Stimulated activated naive B cell treated with anti-CD40 and anti-IgM and Interleukin-4, amounts not matched to agents 10 μg/mL and 1 μg/mL and 100 μg/mL, for 72 hours (primary cell): ENCODE results near the gene KCNE3.
"Not testable (repeated sequence)": the region's sequence is repeated elsewhere in the genome, so short reads cannot be mapped to it uniquely, and the experiment has no call there.

Experiments
- ATAC-seq, 2 donors: fragments of 150-1000 bp; cut with Tn5 transposase; replicated peaks; 2 replicates each; pipeline ENCODE4 v1.10.0; 2021; ENCODE audit warnings: moderate library complexity in 1 of 2
- DNase-seq: peaks from one replicate; pipeline ENCODE4 v3.0.0; 2021
- H3K27ac Mint-ChIP-seq: one replicate; pipeline ENCODE4 v1.8.0; 2022; ENCODE audit warnings: mild to moderate bottlenecking, mixed read lengths
- H3K27me3 Mint-ChIP-seq, 2 donors: one replicate each; pipeline ENCODE4 v1.8.0; 2022; ENCODE audit warnings: mixed read lengths in 2 of 2
- H3K36me3 Mint-ChIP-seq, 2 donors: one replicate each; pipeline ENCODE4 v1.8.0; 2022; ENCODE audit warnings: mixed read lengths in 2 of 2, mild to moderate bottlenecking in 1 of 2
- H3K4me1 Mint-ChIP-seq, 2 donors: one replicate each; pipeline ENCODE4 v1.8.0; 2022; ENCODE audit warnings: mixed read lengths in 2 of 2, mild to moderate bottlenecking in 1 of 2
- H3K4me3 Mint-ChIP-seq, 2 donors: one replicate each; pipeline ENCODE4 v1.8.0; 2022; ENCODE audit warnings: mild to moderate bottlenecking in 2 of 2, mixed read lengths in 2 of 2, moderate library complexity in 1 of 2
- H3K9me3 Mint-ChIP-seq, 2 donors: one replicate each; pipeline ENCODE4 v1.8.0; 2022; ENCODE audit warnings: mixed read lengths in 2 of 2, mild to moderate bottlenecking in 1 of 2

The KCNE3 gene

GRCh38 chr11:74444173-74444826, 23.0 kb downstream of the KCNE3 start:
- Mint-ChIP-seq H3K4me3 (no peak overlapping the region), H3K4me1 (peaks cover 2 to 4% of the 10 kb centered on the region in 2 donors), H3K9me3 (peaks cover 4% of the 10 kb centered on the region in 2 donors), H3K36me3 (no peaks in the 10 kb centered on the region), H3K27ac (no peak overlapping the region), H3K27me3 (peaks cover 0 to 3% of the 10 kb centered on the region in 2 donors)
- no peak for ATAC-seq
- no peak for DNase-seq

DNA sequence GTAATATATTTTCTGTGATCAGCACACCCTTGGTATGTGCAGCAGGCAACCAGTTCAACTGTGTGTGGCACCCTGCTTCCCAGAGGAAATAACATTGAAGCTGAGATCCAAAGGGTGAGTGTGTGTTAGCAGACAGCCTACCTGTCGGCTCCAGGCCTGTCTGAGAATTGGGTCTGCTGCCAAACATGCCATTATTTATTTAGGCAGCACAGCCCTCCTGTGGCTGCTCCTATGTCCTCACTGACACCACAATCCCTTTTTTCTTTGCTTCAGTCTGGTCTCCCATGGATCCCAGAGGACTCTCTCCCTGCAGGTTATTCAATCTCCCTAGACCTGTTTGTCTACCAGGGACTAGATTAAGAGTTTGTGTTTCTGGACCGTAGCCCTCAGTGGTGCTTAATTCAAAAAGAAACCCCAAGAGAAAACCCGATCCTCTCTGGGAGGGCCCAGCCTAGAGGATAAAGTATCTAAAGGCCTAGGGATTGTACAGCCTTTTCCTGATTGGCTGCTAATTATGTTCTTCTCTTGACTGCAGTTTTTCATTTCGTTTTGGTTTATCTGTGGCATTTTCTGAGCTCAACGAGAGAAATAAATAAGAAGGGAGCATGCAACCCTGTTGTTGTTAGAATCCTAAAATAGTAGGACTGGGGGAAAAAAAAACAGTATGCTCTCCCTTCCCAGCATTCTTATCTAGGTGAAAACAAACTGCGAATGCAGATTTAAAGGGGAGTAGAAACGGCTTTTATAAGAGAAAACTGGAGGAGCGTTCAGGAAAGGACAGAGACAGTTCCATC, 24.1 kb downstream of the KCNE3 start:
- ATAC-seq (no peak), DNase-seq (no peak)
- peaks cover 0 to 3% of the 10 kb centered on the region in 2 donors for H3K27me3 Mint-ChIP-seq
- peaks cover 4% of the 10 kb centered on the region in 2 donors for H3K9me3 Mint-ChIP-seq
- no peaks in the 10 kb centered on the region for H3K36me3 Mint-ChIP-seq
- no peak overlapping the region for H3K4me3 Mint-ChIP-seq
- H3K27ac Mint-ChIP-seq: no peak overlapping the region
- no peaks in the 10 kb centered on the region for H3K4me1 Mint-ChIP-seq

GRCh38 chr11:74442636-74443035, 24.7 kb downstream of the KCNE3 start:
- H3K27ac Mint-ChIP-seq: no peak overlapping the region
- no peaks in the 10 kb centered on the region for H3K4me1 Mint-ChIP-seq
- H3K9me3 Mint-ChIP-seq: peaks cover 4% of the 10 kb centered on the region in 2 donors
- peaks cover 0 to 3% of the 10 kb centered on the region in 2 donors for H3K27me3 Mint-ChIP-seq
- ATAC-seq (no peak), DNase-seq (no peak)
- H3K4me3 Mint-ChIP-seq: no peak overlapping the region
- H3K36me3 Mint-ChIP-seq: no peaks in the 10 kb centered on the region

- H3K4me3 Mint-ChIP-seq: no peak overlapping the region
- no peaks in the 10 kb centered on the region for H3K36me3 Mint-ChIP-seq
- DNase-seq (no peak), ATAC-seq (no peak)
- no peak overlapping the region for H3K27ac Mint-ChIP-seq
- H3K27me3 Mint-ChIP-seq: peaks cover 0 to 3% of the 10 kb centered on the region in 2 donors
- H3K4me1 Mint-ChIP-seq: no peaks in the 10 kb centered on the region
- H3K9me3 Mint-ChIP-seq: peaks cover 4% of the 10 kb centered on the region in 2 donors
Observed at GRCh38 chr11:74438681-74439080, 28.7 kb downstream of the KCNE3 start.

- Mint-ChIP-seq H3K9me3 (peaks cover 4% of the 10 kb centered on the region in 2 donors), H3K27me3 (peaks cover 3 to 4% of the 10 kb centered on the region in 2 donors), H3K36me3 (no peaks in the 10 kb centered on the region), H3K4me3 (no peak overlapping the region), H3K27ac (no peak overlapping the region), H3K4me1 (no peaks in the 10 kb centered on the region)
- DNase-seq: no peak
- no peak for ATAC-seq
Observed at GRCh38 chr11:74437441-74438042, 29.8 kb downstream of the KCNE3 start.

DNA sequence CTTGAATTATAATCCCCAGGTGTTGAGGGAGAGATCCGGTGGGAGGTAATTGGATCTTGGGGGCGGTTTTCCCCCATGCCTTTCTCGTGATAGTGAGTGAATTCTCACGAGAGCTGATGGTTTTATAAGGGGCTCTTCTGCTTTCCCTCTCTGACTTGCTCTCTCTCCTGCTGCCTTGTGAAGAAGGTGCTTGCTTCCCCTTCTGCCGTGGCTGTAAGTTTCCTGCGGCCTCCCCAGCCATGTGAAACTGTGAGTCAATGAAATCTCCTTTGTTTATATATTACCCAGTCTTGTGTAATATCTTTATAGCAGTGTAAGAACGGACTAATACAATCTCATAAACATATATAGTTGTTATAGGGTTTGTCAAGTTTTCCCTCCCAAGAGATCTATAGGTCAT, 32.8 kb downstream of the KCNE3 start:
- Mint-ChIP-seq H3K9me3 (no peaks in the 10 kb centered on the region), H3K4me1 (no peaks in the 10 kb centered on the region), H3K4me3 (no peak overlapping the region), H3K36me3 (no peaks in the 10 kb centered on the region), H3K27me3 (peaks cover 0 to 4% of the 10 kb centered on the region in 2 donors), H3K27ac (no peak overlapping the region)
- DNase-seq (no peak), ATAC-seq (peak; percentile 39 to 60)

DNA sequence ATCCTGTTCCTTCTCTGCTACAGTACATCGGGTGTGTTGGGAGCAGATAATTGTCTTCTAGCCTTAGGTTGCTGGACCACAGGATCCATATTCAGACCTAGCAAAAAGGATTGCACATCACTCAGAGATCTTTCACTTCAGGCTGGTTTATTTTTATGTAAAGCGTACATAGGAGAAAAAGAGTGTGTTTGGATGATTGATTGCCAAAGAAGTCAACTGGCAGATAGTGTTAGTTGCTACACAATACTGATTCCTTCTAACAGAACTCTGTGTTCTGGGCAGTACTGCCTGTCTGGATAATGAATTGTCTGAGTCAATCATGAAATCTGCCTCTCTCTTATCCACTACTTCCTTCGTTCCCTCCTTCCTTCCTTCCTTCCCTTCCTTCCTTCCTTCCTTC, 38.1 kb downstream of the KCNE3 start:
- no peak for ATAC-seq
- Mint-ChIP-seq H3K27me3 (peaks cover under 1 to 4% of the 10 kb centered on the region in 2 donors), H3K27ac (no peak overlapping the region), H3K9me3 (peaks cover 5 to 7% of the 10 kb centered on the region in 2 donors), H3K4me3 (no peak overlapping the region), H3K4me1 (no peaks in the 10 kb centered on the region), H3K36me3 (peaks cover 0 to 1% of the 10 kb centered on the region in 2 donors)
- DNase-seq: no peak

DNA sequence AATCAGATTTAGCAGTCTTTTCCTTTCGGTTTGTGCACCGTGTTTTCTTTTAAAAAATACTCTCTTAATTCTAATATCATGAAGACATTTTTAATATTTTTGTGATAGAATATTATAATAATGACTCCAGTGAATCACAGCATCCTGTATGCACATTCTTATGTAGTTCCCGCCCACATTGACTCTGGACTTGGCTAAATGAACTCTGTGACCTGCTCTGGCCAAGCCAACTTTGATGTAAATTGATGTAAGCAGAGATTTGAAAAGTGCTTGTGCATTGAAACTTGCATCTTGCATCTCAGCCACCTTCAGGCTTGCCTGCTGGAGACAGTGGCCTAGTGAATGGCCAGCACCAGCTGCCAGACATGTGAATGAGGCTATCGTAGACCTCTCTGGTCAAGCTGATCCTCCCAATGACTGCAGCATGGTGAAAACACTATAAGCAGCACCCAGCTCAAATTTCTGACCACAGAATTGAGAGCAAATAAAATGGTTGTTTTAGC, 39.9 kb downstream of the KCNE3 start:
- H3K4me3 Mint-ChIP-seq: no peak overlapping the region
- H3K27ac Mint-ChIP-seq: no peak overlapping the region
- peaks cover 5 to 7% of the 10 kb centered on the region in 2 donors for H3K9me3 Mint-ChIP-seq
- no peak for ATAC-seq
- H3K27me3 Mint-ChIP-seq: peaks cover 0 to 4% of the 10 kb centered on the region in 2 donors
- H3K4me1 Mint-ChIP-seq: no peaks in the 10 kb centered on the region
- DNase-seq: no peak
- H3K36me3 Mint-ChIP-seq: peaks cover 0 to 3% of the 10 kb centered on the region in 2 donors

DNA sequence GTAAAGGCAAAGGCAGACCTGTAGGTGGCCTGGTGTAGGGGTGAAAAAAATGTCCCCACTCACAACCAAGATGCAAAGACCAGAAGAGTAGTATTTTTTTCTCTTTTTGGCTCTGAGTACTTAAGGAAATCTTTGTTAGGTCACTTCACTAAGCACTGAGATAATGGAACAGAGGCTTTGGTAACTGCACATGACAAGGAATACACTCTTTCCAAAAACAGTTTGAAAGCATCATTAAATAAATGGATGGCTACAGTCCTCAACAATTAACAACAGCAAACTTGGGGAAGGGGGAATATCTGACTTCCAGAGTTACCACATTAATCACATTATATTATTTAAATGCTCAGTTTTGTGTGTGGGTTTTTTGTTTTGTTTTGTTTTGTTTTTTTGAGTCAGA, 42.2 kb downstream of the KCNE3 start:
- Mint-ChIP-seq H3K27ac (no peak overlapping the region), H3K4me3 (no peak overlapping the region), H3K4me1 (no peaks in the 10 kb centered on the region), H3K36me3 (peaks cover 0 to 3% of the 10 kb centered on the region in 2 donors), H3K27me3 (peaks cover 0 to 8% of the 10 kb centered on the region in 2 donors), H3K9me3 (peaks cover 5 to 7% of the 10 kb centered on the region in 2 donors)
- DNase-seq (no peak), ATAC-seq (no peak)

- H3K27ac Mint-ChIP-seq: no peak overlapping the region
- H3K36me3 Mint-ChIP-seq: no peaks in the 10 kb centered on the region
- H3K9me3 Mint-ChIP-seq: no peaks in the 10 kb centered on the region
- peaks cover 0 to 7% of the 10 kb centered on the region in 2 donors for H3K27me3 Mint-ChIP-seq
- peaks cover 0 to 2% of the 10 kb centered on the region in 2 donors for H3K4me1 Mint-ChIP-seq
- ATAC-seq: no peak
- no peak overlapping the region for H3K4me3 Mint-ChIP-seq
- DNase-seq: no peak
Observed at GRCh38 chr11:74418509-74418895, 48.8 kb downstream of the KCNE3 start.

DNA sequence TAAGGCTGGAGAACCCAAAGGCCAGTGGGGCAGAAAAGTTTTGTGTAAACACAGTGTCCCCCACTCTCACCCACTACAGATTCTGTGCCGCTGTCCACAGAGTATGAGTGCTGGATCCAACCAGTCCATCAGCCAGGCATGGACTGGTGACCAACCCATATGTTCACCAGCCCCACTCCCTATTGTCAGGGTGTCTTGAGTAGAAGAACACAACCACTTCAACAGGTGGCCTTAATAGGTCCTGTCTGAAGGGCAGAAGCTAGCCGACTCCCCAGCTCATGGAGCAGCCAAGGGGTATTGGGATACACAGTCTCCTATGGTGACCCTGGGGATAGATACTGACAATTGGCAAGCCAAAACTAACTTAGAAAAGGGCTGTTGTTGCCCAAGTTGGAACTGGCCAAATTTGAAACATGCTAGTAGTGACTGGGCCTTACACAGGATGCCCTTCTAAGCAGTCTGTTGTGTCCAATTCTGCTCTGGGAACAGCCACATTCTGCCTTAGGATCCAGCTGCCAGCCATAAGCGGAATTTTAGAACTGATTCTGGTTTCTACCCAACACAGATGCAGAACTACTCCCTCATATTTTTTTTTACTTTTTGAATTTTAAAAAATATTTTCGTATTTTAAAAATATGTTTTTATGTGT, 49.4 kb downstream of the KCNE3 start:
- no peak overlapping the region for H3K27ac Mint-ChIP-seq
- peaks cover 3 to 7% of the 10 kb centered on the region in 2 donors for H3K27me3 Mint-ChIP-seq
- DNase-seq (no peak), ATAC-seq (no peak)
- no peaks in the 10 kb centered on the region for H3K9me3 Mint-ChIP-seq
- H3K4me1 Mint-ChIP-seq: peaks cover 0 to 2% of the 10 kb centered on the region in 2 donors
- no peak overlapping the region for H3K4me3 Mint-ChIP-seq
- H3K36me3 Mint-ChIP-seq: no peaks in the 10 kb centered on the region

DNA sequence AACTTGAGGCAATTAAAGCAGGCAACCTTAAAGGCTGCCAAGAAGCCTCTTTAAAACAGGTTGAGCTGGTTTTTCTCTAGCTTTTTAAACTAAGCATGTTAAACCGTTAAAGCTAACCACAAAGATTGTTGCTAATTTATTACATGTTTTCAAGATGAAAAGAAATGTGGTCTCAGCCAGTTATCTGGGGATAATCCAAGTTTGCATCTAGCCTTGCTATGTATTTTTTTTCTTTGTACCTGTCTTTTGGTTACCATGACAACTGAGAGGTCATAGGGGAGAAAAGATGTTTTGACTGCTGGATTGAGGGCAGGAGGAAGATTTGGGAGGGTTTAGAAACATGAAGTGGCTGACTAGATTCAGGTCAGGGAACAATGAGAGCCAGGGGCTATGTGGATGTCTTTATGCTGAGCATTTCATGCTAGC, 50.0 kb downstream of the KCNE3 start:
- DNase-seq: no peak
- H3K4me3 Mint-ChIP-seq: no peak overlapping the region
- ATAC-seq: no peak
- H3K4me1 Mint-ChIP-seq: peaks cover 0 to 2% of the 10 kb centered on the region in 2 donors
- H3K9me3 Mint-ChIP-seq: no peaks in the 10 kb centered on the region
- H3K27ac Mint-ChIP-seq: no peak overlapping the region
- H3K36me3 Mint-ChIP-seq: no peaks in the 10 kb centered on the region
- H3K27me3 Mint-ChIP-seq: peaks cover 7% of the 10 kb centered on the region in 2 donors

DNA sequence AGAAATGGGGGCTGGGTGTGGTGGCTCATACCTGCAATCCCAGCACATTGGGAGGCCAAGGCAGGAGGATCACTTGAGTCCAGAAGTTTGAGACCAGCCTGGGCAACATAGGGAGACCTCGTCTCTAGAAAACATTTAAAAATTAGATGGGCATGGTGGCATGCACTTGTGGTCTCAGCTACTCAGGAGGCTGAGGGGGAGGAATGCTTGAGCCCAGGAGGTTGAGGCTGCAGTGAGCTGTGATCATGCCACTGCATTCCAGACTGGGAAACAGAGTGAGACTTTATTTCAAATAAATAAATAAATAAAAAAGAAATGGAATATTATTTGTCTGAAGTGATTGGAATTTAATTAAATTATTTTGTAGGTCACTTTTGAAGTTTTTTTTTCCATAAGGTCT, 50.4 kb downstream of the KCNE3 start:
- DNase-seq, H3K4me3 Mint-ChIP-seq, ATAC-seq, H3K27me3 Mint-ChIP-seq, H3K27ac Mint-ChIP-seq, H3K9me3 Mint-ChIP-seq, H3K36me3 Mint-ChIP-seq, H3K4me1 Mint-ChIP-seq: not testable (repeated sequence)

- no peaks in the 10 kb centered on the region for H3K36me3 Mint-ChIP-seq
- H3K4me1 Mint-ChIP-seq: no peaks in the 10 kb centered on the region
- peaks cover 4 to 7% of the 10 kb centered on the region in 2 donors for H3K27me3 Mint-ChIP-seq
- no peak for DNase-seq
- no peak overlapping the region for H3K4me3 Mint-ChIP-seq
- H3K9me3 Mint-ChIP-seq: no peaks in the 10 kb centered on the region
- no peak for ATAC-seq
- no peak overlapping the region for H3K27ac Mint-ChIP-seq
Observed at GRCh38 chr11:74412733-74413359, 54.5 kb downstream of the KCNE3 start.
